GM18868 (cell line): ENCODE results near the gene PCDHA10.
"Not testable (repeated sequence)": the region's sequence is repeated elsewhere in the genome, so short reads cannot be mapped to it uniquely, and the experiment has no call there.

Source experiments
- ATAC-seq: cut with Tn5 transposase; IDR thresholded peaks from one replicate; pipeline ENCODE4 v1.9.1; 2021; ENCODE audit warnings: mild to moderate bottlenecking, moderate library complexity; ENCODE audit not compliant: unreplicated experiment

Gene PCDHA10

GRCh38 chr5:140842798-140843733 lies 12.6 kb upstream of the PCDHA10 start:
- no peak for ATAC-seq

DNA sequence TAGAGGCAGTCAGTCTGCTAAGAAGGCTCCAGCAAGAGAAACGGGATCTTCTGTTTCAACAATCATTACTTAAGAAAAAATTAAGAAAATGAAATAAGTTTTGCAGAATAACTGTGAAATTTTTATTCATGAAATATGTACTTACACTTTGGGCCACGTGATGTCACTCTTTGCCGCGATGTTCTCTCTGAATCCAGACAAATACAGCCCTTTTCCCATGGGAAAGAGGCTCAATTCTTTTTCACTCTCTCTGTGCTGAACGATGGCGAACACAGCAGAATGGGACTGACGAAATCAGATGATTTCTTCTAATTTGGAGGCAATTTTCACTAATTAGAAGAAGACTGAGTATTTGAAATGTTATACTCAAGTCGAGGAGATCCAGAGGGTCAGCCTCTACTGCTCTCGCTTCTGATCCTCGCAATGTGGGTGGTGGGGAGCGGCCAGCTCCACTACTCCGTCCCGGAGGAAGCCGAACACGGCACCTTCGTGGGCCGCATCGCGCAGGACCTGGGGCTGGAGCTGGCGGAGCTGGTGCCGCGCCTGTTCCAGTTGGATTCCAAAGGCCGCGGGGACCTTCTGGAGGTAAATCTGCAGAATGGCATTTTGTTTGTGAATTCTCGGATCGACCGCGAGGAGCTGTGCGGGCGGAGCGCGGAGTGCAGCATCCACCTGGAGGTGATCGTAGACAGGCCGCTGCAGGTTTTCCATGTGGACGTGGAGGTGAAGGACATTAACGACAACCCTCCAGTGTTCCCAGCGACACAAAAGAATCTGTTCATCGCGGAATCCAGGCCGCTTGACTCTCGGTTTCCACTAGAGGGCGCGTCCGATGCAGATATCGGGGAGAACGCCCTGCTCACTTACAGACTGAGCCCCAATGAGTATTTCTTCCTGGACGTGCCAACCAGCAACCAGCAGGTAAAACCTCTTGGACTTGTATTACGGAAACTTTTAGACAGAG lies 7.3 kb upstream of the PCDHA10 start, which contains the start of gene PCDHA9:
PCDHA9 (plus strand) TSS at position 244 of the 964 bp plus-strand sequence; CDS start at position 358, 114 bp downstream.
- ATAC-seq, result not testable (repeated sequence)

DNA sequence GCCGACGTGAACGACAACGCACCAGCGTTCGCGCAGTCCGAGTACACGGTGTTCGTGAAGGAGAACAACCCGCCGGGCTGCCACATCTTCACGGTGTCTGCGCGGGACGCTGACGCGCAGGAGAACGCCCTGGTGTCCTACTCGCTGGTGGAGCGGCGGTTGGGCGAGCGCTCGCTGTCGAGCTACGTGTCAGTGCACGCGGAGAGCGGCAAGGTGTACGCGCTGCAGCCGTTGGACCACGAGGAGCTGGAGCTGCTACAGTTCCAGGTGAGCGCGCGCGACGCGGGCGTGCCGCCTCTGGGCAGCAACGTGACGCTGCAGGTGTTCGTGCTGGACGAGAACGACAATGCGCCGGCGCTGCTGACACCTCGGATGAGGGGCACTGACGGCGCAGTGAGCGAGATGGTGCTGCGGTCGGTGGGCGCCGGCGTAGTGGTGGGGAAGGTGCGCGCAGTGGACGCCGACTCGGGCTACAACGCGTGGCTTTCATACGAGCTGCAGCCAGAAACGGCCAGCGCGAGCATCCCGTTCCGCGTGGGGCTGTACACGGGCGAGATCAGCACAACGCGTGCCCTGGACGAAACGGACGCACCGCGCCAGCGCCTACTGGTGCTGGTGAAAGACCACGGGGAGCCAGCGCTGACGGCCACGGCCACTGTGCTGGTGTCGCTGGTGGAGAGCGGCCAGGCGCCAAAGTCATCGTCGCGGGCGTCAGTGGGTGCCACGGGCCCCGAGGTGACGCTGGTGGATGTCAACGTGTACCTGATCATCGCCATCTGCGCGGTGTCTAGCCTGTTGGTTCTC lies 5.7 kb upstream of the PCDHA10 start:
- not testable (repeated sequence) for ATAC-seq

GRCh38 chr5:140857177-140857986 lies 1.7 kb downstream of the PCDHA10 start:
- ATAC-seq, result no peak

- no peak for ATAC-seq
Measured at GRCh38 chr5:140857987-140858240, 2.2 kb downstream of the PCDHA10 start.

DNA sequence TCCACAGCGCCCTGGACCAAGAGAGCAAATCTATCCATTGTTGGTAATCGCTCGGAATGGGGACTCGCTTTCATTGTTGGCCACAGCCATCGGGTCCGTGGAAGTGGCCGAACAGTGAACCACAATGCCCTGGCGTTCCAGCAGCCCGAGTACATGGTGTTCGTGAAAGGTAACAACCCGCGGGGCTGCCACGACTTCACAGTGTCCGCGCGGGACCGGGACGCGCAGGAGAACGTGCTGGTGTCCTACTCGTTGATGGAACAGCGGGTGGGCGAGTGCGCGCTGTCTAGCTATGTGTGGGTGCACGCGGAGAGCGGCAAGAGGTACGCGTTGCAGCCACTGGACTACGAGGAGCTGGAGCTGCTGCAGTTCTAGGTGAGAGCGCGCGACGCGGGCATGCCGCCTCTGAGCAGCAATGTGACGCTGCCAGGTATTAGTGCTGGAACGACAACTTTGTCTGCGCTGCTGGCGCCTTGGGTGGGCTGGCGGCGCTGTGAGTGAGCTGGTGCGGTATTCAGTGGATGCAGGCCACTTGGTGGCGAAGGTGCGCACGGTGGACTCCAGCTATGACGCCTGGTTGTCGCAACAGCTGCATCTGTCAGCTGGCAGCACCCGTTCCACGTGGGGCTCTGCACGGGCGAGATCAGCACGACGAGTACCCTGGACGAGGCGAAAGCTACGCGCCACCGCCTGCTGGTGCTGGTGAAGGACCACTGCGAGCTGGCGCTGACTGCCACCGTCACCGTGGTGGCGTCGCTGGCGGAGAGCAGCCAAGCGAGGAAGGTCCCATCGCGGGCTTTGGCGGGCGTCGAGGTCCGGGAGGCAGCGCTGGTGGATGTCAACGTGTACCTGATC lies 7.0 kb downstream of the PCDHA10 start:
- ATAC-seq, result no peak

GRCh38 chr5:140868721-140869554 lies 13.2 kb downstream of the PCDHA10 start, which contains the start of gene PCDHA11:
Gene PCDHA11 (plus strand): TSS chr5:140868957. CDS start chr5:140869104, 147 bp downstream.
- ATAC-seq, result no peak

GRCh38 chr5:140869555-140869886 lies 13.8 kb downstream of the PCDHA10 start:
- ATAC-seq, result no peak

DNA sequence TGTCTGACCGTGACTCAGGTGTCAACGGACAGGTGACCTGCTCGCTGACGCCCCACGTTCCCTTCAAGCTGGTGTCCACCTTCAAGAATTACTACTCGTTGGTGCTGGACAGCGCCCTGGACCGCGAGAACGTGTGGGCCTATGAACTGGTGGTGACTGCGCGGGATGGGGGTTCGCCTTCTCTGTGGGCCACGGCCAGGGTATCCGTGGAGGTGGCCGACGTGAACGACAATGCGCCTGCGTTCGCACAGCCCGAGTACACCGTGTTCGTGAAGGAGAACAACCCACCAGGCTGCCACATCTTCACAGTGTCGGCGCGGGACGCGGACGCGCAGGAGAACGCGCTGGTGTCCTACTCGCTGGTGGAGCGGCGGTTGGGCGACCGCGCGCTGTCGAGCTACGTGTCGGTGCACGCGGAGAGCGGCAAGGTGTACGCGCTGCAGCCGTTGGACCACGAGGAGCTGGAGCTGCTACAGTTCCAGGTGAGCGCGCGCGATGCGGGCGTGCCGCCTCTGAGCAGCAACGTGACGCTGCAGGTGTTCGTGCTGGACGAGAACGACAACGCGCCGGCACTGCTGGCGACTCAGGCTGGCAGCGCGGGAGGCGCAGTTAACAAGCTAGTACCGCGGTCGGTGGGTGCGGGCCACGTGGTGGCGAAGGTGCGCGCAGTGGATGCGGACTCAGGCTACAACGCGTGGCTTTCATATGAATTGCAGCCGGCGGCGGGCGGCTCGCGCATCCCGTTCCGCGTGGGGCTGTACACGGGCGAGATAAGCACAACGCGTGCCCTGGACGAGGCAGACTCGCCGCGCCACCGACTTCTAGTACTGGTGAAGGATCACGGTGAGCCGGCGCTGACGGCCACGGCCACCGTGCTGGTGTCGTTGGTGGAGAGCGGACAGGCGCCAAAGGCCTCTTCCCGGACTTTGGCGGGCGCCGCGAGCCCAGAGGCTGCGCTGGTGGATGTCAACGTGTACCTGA lies 14.8 kb downstream of the PCDHA10 start:
- ATAC-seq, result no peak

DNA sequence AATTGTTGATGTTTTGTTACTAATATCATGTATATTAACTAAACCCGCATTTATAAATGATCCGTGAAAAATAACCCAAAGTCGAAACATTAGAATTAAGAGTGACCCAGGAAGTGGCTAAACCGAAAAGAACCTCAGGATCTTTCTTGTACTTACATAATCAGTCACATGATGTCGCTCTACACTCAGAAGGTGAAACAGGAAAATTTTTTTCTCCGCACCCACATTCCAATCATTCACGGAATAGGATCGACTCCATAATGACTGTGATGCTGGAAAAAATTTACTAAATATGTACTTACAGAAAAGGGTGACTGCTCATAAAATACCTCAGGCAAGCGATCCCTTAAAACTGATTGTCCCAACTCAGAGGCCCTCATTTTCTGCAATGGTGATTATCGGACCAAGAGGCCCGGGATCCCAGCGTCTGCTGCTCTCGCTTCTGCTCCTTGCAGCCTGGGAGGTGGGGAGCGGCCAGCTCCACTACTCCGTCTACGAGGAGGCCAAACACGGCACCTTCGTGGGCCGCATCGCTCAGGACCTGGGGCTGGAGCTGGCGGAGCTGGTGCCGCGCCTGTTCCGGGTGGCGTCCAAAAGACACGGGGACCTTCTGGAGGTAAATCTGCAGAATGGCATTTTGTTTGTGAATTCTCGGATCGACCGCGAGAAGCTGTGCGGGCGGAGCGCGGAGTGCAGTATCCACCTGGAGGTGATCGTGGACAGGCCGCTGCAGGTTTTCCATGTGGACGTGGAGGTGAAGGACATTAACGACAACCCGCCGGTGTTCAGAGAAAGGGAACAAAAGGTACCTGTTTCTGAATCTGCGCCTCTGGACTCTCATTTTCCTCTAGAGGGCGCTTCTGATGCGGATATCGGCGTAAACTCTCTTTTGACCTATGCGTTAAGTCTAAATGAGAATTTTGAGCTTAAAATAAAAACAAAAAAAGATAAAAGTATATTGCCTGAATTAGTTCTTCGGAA lies 19.7 kb downstream of the PCDHA10 start, which contains the start of gene PCDHA12:
PCDHA12 (plus strand) TSS at position 224 of the 981 bp plus-strand sequence; CDS start at position 389, 165 bp downstream.
- ATAC-seq, result no peak

- ATAC-seq, result not testable (repeated sequence)
Measured at GRCh38 chr5:140876541-140877261, 21.0 kb downstream of the PCDHA10 start.

DNA sequence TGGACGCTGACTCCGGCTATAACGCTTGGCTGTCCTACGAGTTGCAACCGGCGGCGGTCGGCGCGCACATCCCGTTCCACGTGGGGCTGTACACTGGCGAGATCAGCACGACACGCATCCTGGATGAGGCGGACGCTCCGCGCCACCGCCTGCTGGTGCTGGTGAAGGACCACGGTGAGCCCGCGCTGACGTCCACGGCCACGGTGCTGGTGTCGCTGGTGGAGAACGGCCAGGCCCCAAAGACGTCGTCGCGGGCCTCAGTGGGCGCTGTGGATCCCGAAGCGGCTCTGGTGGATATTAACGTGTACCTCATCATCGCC lies 21.5 kb downstream of the PCDHA10 start:
- no peak for ATAC-seq

DNA sequence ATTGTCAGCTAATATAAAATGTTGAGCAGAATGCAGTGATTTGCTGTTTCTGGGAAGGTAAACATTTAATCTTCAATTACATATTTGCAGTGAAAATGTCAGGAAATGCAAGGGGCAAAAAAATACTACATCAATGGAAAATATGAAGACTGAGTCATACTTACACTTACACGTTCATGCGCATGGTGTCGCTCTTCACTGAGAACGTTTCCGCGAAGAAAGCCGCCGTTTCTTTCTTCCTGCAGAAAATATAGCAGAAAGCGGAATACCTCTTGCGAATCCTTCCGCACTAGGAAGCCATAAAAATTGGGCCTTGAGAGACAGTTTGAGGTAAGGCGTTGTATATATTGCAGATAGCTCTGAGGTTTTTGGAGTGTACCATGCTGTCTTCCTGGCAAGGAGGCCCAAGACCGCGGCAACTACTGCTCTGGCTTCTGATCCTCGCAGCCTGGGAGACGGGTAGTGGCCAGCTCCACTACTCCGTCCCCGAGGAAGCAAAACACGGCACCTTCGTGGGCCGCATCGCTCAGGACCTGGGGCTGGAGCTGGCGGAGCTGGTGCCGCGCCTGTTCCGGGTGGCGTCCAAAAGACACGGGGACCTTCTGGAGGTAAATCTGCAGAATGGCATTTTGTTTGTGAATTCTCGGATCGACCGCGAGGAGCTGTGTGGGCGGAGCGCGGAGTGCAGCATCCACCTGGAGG lies 26.3 kb downstream of the PCDHA10 start, which contains the start of gene PCDHA13:
PCDHA13 (plus strand) TSS at position 236 of the 702 bp plus-strand sequence; CDS start at position 381, 145 bp downstream.
- ATAC-seq, result no peak

GRCh38 chr5:140882591-140882899 lies 26.8 kb downstream of the PCDHA10 start:
- ATAC-seq, result no peak

DNA sequence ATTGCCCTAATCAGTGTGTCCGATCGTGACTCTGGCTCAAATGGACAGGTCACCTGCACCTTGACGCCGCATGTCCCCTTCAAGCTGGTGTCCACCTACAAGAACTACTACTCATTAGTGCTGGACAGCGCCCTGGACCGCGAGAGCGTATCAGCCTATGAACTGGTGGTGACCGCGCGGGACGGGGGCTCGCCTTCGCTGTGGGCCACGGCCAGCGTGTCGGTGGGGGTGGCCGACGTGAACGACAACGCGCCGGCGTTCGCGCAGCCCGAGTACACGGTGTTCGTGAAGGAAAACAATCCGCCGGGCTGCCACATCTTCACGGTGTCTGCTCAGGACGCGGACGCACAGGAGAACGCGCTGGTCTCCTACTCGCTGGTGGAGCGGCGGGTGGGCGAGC lies 27.7 kb downstream of the PCDHA10 start:
- no peak for ATAC-seq
